Measurements from ENCODE around the gene WDR81.
"Not testable (repeated sequence)": the region's sequence is repeated elsewhere in the genome, so short reads cannot be mapped to it uniquely, and the experiment has no call there.

Gene WDR81

DNA sequence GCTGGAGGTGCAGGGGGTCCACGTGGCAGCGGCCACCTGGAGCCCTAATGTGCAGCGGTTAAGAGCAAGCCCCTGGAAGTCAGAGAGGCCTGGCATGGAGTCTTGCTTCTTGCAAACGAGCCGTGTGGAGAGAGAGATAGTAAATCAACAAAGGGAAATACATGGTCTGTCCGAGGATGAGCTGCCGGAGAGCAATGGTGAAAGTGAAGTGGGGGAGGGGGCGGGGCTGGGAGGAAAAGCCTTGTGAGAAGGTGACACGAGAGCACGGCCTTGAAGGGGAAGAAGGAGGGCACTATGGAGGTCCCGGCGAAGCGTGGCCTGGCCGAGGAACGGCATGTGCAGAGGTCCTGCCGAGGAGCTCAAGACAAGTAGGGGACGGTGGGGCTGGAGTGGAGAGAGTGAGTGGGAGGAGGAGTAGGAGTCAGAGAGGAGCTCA lies 31.3 kb downstream of the WDR81 start:
- DNase-seq: no peak

DNA sequence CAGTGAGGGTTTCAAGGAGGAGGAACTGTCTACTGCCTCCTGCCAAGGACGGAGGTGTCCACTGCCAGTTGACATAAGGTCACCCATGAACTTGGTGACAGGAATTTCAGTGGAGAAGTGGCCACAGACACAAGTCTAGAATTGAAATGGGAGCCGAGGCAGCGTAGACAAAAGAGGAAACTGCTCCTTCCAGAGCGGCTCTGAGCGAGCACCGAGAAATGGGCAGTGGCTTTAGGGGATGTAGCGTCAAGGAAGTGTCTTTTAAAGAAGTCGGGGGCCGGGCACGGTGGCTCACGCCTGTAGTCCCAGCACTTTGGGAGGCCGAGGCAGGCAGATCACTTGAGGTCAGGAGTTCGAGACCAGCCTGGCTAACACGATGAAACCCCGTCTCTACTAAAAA lies 34.3 kb downstream of the WDR81 start:
- DNase-seq: no peak

DNA sequence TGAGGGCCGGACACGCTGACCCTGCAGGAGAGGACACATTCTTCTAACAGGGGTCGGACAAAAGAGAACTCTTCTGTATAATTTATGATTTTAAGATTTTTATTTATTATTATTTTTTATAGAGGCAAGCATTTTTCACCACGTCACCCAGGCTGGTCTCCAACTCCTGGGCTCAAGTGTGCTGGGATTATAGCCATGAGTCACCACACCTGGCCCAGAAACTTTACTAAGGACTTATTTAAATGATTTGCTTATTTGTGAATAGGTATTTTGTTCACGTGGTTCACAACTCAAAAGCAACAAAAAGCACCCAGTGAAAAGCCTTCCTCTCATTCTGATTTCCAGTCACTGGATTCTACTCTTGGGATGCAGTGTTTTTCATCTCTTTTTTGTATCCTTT lies 35.0 kb downstream of the WDR81 start:
- no peak for DNase-seq

DNA sequence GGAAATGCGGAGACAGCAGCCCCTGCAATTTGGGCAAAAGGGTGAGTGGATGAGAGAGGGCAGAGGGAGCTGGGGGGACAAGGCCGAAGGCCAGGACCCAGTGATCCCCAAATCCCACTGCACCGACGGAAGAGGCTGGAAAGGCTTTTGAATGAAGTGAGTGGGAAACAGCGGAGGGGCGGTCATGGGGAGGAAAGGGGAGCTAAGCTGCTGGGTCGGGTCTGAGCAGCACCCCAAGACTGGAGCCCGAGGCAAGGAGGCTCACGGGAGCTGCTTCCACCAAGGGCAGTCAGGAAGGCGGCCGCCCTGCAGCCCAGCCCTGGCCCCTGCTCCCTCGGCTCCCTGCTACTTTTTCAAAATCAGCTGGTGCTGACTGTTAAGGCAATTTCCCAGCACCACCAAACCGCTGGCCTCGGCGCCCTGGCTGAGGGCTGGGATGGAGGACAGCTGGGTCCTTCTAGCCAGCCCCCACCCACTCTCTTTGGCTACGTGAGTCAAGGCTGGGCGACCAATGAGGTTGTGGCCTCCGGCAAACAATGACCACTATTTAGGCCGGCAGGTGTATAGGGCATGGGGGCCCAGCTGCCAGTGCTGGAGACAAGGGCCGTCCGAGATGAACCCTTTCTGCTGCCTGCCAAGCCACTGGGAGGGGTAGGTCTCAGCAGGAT lies 37.9 kb downstream of the WDR81 start:
- no peak for DNase-seq

DNA sequence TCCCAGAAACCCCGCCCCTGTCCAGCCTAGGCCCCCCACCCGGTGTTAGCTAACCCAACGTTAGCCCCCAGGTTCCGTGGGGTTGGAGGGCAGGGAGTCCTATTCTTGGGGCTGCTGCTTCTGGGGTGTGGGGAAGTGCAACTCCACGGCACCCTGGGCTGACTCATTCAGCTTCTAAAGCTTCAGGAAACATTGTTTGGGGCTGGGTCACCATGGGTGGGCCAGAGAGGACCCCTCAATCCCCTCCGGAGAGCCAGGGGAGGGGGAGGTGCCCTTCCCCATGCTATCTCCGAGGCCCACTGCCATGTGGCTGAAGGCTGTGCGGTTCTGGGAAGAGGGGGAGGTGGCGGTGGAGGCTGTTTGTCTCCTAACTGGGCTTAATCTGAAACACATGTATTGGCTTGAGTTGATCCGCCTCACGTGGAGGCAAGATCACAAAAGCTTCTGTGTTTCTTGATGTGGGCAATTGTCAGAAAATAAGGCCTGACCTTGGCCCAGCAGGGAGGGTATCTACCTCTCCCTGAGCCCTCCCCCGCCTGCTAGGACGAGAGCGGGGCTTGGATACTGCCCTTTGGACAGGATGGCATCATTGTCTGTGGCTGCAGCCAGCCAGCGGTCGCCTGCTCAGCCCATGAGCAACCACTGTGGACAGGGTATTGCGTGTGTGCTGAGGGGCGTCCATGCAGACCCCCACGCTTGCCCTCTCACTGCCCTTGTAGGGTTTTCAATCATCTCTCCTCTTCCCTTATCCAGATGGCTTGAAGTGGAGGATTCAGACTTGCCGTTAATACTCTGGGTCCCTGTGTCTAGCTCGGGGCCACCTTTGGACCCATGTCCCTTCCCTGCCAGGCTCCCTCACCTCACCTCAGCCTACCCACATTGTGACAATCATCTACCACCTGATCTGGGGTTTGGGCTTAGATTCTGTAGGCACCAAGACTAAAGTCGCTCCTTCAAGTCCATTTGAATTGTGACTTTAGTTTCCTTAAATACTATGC lies 38.7 kb downstream of the WDR81 start:
- no peak for DNase-seq

DNA sequence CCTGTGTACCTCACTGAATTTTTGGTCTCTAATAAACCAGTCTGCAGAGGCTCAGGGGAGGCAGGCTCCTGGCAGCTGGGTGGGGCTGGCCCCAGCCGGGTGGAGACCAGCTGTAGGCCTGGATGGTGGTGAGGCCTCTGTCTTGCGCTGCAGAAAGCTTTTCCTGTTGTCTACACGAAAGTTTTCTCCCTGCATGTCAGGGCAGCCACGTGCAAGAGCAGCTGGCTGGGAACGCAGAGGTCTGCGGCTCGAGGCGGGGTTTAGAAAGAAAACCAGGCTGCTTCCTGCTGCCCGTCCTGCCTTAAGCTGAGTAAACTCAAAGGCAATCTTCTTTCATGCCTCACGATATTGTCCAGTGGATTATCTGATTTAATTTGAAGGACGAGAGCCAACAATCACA lies 39.8 kb downstream of the WDR81 start:
- DNase-seq: peak; percentile 7

DNA sequence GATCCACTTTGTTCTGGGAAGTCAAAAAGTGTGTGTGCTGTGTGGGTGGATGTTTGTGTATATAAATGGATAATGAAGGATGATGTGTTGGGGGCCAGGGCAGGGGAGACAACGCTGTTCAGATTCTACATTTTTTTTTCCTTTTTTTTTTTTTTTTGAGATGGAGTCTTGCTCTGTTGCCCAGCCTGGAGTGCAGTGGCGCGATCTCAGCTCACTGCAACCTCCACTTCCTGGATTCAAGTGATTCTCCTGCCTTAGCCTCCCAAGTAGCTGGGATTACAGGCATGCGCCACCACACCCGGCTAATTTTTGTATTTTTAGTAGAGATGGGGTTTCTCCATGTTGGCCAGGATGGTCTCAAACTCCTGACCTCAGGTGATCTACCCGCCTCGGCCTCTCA lies 40.2 kb downstream of the WDR81 start:
- DNase-seq: not testable (repeated sequence)

DNA sequence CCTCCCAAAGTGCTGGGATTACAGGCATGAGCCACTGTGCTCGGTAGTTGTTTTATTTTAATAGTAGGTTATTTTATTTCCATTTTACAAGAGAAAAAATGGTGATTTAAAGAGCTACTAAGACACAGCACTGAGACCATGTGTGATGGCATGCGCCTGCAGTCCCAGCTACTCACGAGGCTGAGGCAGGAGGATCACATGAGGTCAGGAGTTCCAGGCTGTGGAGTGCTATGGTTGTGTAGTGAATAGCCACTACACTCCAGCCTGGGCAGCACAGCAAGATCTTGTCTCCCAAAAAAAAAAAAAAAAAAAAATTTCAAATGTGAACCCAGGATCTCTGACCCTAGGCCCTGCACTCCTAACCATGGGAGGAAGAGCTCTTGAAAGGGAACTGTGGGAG lies 41.1 kb downstream of the WDR81 start:
- DNase-seq: no peak

DNA sequence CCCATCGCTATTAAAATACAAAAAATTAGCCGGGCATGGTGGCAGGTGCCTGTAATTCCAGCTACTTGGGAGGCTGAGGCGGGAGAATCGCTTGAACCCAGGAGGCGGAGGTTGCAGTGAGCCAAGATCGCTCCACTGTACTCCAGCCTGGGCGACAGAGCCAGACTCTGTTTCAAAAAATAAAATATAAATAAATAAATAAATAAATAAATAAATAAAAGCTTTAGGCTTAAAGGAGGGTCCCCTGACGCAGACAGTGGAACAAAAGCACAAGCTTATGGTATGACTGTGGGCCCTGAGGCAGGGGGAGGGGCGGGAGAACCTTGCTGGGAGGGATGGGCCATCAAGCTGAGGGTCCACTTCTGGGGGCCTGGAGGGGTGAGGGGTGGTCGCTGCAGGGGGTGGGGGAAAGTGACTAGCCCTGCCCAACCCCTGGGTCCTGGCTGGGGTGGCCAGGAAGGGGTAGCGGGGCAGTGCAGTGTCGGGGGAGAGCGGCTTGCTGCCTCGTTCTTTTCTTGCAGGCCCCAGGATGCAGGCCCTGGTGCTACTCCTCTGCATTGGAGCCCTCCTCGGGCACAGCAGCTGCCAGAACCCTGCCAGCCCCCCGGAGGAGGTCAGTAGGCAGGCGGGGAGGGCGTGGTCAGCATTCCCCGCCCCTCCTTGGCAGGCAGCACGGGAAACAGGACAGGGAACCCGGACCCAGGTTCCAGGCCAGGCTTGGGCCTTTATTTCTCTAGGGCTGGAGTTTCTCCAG lies 42.1 kb downstream of the WDR81 start:
- no peak for DNase-seq

DNA sequence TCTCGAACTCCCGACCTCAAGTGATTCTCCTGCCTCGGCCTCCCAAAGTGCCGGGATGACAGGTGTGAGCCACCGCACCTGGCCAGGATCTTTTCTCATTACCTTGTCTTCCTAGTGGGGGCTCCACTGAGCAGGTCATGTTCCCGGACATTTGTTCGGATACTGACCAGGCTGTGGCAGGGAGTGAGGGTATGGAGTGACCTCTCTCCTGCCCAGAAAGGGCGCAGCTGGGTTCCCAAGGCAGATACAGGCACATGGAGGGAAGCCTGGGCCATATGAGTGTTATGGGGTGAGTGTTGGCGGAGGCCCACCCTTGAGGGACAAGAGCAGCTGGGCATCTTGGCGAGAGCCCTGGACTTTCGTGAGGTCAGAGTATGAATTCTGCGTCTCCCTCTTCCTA lies 42.9 kb downstream of the WDR81 start:
- DNase-seq: no peak

DNA sequence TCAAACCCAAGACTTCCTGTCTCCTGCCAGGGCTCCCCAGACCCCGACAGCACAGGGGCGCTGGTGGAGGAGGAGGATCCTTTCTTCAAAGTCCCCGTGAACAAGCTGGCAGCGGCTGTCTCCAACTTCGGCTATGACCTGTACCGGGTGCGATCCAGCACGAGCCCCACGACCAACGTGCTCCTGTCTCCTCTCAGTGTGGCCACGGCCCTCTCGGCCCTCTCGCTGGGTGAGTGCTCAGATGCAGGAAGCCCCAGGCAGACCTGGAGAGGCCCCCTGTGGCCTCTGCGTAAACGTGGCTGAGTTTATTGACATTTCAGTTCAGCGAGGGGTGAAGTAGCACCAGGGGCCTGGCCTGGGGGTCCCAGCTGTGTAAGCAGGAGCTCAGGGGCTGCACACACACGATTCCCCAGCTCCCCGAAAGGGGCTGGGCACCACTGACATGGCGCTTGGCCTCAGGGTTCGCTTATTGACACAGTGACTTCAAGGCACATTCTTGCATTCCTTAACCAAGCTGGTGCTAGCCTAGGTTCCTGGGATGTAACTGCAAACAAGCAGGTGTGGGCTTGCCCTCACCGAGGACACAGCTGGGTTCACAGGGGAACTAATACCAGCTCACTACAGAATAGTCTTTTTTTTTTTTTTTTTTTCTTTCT lies 45.4 kb downstream of the WDR81 start:
- no peak for DNase-seq

DNA sequence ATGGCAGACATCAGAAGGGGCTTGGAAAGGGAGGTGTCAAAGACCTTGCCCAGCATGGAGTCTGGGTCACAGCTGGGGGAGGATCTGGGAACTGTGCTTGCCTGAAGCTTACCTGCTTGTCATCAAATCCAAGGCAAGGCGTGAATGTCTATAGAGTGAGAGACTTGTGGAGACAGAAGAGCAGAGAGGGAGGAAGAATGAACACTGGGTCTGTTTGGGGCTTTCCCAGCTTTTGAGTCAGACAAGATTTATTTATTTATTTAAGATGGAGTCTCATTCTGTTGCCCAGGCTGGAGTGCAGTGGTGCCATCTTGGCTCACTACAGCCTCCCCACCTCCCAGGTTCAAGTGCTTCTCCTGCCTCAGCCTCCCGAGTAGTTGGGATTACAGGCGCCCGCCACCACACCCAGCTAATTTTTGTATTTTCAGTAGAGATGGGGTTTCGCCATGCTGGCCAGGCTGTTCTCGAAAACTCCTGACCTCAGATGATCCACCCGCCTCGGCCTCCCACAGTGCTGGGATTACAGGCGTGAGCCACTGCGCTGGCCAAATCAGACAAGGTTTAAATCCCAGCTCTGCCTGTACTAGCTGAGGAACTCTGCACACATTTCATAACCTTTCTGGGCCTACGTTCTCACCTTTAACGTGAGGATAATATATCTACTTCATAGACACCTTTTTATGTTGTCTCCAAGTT lies 48.6 kb downstream of the WDR81 start:
- not testable (repeated sequence) for DNase-seq

DNA sequence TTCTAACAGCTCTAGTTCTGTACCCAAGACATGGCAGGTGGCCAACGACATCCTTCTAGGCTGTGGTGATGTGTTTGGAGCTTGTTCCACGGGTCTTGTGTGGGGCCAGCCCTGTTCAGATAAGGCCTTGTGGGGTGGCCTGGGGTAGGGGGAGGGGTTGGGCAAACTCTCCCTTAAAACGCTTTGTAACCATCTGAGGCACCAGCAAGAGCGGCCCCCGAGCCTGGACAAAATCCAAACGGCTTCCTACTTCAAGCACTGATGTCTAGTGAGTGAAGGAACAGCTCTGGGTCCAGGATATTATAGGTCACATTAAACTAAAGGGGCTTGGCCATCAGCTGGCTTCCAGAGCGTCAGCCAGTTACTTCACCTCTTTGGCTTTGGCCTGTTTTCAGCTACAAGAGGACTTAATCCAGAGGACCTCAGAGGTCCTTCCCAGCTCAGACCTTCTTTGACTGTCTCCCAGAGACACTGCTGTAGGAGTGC lies 49.2 kb downstream of the WDR81 start:
- no peak for DNase-seq

DNA sequence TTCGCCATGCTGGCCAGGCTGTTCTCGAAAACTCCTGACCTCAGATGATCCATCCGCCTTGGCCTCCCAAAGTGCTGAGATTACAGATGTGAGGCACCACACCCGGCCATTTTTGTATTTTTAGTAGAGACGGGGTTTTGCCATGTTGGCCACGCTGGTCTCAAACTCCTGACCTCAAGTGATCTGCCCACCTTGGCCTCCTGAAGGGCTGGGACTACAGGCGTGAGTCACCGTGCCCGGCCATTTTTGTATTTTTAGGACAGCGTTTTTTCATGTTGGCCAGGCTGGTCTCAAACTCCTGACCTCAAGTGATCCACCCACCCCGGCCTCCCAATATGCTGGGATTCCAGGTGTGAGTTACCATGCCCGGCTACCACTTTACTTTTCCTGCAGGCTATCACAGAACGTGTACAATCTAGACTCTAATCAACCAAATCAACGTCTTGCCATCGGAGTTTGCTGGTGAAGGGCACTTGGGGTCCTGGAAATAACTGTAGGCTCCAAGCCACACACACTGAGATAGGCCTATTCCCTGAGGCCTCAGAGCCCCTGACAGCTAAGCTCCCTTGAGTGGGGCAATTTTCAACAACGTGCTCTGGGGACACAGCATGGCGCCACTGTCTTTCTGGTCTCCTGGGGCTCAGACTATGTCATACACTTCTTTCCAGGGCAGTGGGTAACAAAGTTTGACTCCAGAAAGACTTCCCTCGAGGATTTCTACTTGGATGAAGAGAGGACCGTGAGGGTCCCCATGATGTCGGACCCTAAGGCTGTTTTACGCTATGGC lies 50.1 kb downstream of the WDR81 start:
- DNase-seq: no peak

DNA sequence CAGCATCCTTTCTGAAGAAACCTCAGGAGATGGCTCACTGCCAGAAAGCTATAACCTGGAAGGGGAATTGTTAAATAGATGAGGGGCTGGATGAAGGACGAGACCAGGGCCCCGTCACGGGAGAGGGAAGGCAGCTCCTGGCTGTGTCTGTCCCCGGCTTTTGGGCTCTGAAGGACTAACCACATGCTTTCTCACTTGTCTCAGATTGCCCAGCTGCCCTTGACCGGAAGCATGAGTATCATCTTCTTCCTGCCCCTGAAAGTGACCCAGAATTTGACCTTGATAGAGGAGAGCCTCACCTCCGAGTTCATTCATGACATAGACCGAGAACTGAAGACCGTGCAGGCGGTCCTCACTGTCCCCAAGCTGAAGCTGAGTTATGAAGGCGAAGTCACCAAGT lies 51.8 kb downstream of the WDR81 start:
- no peak for DNase-seq

DNA sequence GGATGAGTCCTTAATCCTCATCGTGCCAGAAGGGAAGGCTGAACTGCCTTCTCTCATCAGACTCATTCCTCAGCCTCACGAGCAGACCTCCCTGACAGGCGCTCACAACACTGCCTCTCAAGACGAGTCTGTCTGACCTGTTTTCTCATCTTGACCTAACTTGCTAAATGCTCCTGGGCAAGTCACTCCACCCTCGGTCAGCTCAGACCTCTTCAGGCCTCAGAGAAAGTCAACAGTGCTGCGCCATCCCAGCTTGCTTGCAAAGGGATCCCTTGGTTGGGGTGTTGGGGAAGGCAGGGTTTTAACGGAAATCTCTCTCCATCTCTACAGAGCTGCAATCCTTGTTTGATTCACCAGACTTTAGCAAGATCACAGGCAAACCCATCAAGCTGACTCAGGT lies 52.4 kb downstream of the WDR81 start:
- no peak for DNase-seq

DNA sequence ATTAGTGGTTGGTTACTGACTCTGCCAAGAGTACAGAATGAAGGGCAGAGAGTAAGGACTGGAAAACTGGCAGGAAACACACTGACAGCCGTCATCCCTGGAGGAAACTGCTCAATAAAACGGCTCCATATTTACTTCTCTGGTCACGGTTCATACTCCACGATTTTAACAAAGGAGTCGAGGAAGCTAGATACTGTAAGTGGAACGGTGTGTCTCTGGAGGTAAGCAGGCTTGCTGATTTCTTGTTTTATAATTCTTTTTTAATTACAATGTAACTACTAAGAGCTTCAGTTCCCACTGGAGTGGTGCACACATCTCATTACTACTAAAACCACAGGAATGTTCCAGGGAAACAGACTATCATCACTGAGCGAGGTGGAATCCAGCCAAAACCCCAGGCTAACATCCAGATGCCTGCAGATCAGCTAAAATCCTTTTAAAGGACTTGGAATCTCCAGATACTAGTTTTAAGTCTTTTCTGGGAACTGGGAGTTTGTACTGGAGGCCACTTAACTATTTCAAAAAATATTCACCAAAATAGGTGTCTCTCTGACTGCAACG lies 55.1 kb downstream of the WDR81 start:
- DNase-seq: no peak

DNA sequence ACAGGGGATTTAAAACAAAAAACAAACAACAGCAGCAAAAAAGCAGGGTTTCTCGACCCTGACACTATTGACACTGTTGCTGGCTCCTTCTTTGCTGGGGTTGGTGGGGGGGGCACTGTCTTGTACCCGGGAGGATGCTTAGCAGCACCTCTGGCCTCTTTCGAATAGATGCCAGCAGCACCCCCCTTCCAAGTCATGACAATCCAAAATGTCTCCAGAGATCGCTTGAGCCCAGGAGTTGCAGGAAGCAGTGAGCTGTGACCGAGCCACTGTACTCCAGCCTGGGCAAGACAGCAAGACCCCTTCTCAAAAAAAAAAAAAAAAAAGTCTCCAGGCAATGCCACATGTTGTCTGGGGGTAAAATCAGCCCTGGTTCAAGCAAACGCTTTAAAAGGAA lies 57.7 kb downstream of the WDR81 start:
- DNase-seq: no peak

DNA sequence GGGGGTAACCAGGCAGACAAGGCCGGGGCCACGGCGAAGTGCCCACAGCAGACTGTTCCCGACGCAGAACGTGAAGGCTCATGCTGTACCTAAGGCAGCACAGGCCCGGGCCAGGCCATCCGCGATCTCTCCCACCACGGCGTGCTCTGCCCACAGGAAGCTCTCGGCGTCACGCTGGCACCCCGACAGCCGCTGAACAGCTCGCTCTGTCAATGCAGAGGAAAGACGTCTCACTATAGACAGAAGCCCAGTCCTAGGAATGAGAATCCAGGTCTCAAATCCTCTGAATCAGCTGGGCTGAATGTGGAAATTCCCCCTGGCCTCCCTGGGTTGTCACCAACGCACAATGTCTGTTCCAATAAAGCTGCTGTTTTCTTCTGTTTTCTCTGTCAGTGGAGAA lies 58.8 kb downstream of the WDR81 start:
- DNase-seq: no peak

DNA sequence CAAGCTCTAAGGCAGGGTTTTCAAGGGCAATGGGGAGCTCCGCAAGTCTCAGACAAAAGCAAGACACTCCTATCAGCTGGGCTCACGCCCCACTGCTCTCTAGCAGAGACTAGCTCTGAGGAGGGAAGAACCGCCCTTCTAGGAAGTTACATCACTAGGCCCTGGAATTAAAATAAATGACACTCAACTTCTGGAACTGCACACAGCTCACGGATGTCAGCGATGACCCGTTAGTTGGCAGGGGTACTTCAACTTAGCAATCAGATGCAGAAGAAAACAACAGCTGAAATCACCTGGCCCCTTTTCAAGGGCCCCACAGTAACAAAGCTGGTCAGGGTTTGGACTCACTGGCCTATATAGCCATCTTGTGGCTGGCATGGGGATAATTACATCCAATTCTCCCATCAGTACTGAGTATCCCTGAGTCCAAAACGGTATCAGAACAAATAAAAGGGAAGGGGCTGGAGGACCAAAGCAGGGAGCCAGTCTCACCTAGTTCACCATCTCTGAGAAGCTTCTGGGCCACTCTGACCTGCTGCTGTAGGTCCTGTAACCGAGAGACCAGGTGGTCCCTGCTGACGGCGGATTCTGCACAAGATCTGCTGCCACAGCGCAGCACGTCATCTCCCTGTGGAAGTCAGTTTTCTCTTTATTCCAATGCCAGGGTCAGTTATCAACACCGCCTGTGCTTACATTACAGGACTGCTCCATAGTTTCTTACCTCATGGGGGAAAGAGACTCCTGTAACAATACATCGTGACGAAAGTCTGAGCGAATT lies 59.5 kb downstream of the WDR81 start:
- DNase-seq: no peak
